ENCODE results near the gene HTATSF1. TPM values are rescaled to one million over a fixed set of nuclear protein-coding genes. Genes with fewer than 3 reads are reported as not detected.

HTATSF1 gene
- total RNA-seq, 1 donor from 2014 or later, result 41.7 TPM

GRCh38 chrX:136480383-136480782 lies 17.0 kb upstream of the HTATSF1 start:
- no peaks in the 10 kb centered on the region for H3K36me3 Mint-ChIP-seq

DNA sequence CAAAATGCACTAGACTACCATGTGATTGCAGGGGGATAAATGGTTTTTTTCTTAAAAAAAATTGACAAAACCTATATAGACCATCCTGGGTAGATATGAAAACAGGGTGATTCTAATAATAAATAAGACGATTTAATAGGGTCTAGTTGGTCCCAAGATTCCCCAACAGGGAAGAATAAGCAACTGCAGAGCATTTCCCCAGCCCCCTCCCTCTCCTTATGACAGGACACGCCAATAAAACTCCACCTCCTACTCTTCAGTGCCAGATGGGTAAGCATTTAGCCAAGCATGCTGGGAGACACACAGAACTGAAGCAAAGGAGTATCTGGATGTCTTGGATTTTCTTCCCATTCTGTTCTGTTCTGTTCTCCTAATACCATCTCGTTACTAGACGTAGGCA lies 9.7 kb upstream of the HTATSF1 start, which contains the start of gene BRS3:
BRS3 (plus strand) TSS at position 301 of the 400 bp plus-strand sequence. CDS start 168 bp downstream, outside the sequence.
- peaks cover 23% of the 10 kb centered on the region for H3K9me3 Mint-ChIP-seq
- H3K4me3 Mint-ChIP-seq, result no peak within 1 kb of the TSS
- DNase-seq (ENCODE audit: low spot score in 2 of 2, unreplicated experiment in 2 of 2), result no peak
- no peaks in the 10 kb centered on the region for H3K36me3 Mint-ChIP-seq
- no peak within 1 kb of the TSS for H3K27ac Mint-ChIP-seq
- no peak for TF ChIP-seq CTCF (IDR thresholded peaks at IDR 0.05; ENCODE audit: unreplicated experiment)
- H3K4me1 Mint-ChIP-seq, result no peaks in the 10 kb centered on the region
- peaks cover 74% of the 10 kb centered on the region for H3K27me3 Mint-ChIP-seq (ENCODE audit: low read depth)

More at GRCh38 chrX:136480383-136480782, 17.0 kb upstream of the HTATSF1 start:
- Mint-ChIP-seq H3K4me3 (no peak overlapping the region), H3K27ac (no peak overlapping the region), H3K4me1 (peaks cover 4% of the 10 kb centered on the region), H3K9me3 (peaks cover 26% of the 10 kb centered on the region), H3K27me3 (ENCODE audit: low read depth) (peaks cover 15% of the 10 kb centered on the region)
- DNase-seq (ENCODE audit: low spot score in 2 of 2, unreplicated experiment in 2 of 2), result no peak
- no peak for TF ChIP-seq CTCF (IDR thresholded peaks at IDR 0.05; ENCODE audit: unreplicated experiment)

DNA sequence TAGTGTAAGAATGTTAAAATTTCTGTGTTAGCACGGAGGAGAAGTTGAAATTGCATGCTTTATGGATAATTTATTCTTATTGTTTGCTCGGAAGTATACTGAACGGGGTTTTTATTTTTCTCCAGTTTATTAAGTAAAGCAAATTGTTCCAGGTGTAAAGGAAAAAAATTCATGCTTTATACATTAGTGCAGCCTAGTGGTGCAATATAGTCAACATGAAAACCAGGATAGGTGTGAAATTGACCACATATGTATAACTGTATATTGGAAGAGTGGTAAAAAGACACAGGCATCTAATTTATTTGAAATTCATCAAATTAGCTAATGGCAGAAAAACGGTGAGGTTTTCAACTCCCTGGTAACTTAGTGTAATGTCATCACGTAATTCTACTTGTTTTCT lies 8.7 kb upstream of the HTATSF1 start:
- peaks cover 16% of the 10 kb centered on the region for H3K9me3 Mint-ChIP-seq
- no peak for TF ChIP-seq CTCF (IDR thresholded peaks at IDR 0.05; ENCODE audit: unreplicated experiment)
- H3K36me3 Mint-ChIP-seq, result no peaks in the 10 kb centered on the region
- no peak for DNase-seq (ENCODE audit: low spot score in 2 of 2, unreplicated experiment in 2 of 2)
- no peak overlapping the region for H3K27ac Mint-ChIP-seq
- peaks cover 74% of the 10 kb centered on the region for H3K27me3 Mint-ChIP-seq (ENCODE audit: low read depth)
- no peaks in the 10 kb centered on the region for H3K4me1 Mint-ChIP-seq
- H3K4me3 Mint-ChIP-seq, result no peak overlapping the region

- Mint-ChIP-seq H3K4me3 (no peak overlapping the region), H3K36me3 (no peaks in the 10 kb centered on the region), H3K9me3 (peaks cover 7% of the 10 kb centered on the region), H3K4me1 (no peaks in the 10 kb centered on the region), H3K27ac (no peak overlapping the region), H3K27me3 (ENCODE audit: low read depth) (peaks cover 54% of the 10 kb centered on the region)
- DNase-seq (ENCODE audit: low spot score in 2 of 2, unreplicated experiment in 2 of 2), result no peak
- TF ChIP-seq CTCF (IDR thresholded peaks at IDR 0.05; ENCODE audit: unreplicated experiment), result no peak
These were observed 5.6 kb upstream of the HTATSF1 start for GRCh38 chrX:136491832-136492231.

DNA sequence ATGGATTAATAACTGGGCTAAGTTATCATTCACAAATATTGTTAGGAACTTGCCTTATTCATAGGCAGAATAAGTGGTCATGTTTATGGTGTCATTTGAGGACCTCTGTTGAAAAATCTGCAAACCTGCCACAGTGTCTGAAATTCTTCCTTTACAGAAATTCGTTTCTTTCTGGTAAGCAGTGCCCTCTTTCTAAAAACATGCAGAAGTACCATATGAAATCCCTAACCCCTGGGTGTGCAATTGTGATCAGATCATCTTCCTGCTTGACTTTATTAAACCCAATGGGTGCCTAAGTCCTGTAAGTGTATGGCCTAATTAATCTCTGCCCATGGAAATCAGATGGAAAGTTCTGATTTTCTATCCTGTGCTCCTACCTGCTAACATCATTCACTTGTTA lies 4.4 kb upstream of the HTATSF1 start:
- H3K9me3 Mint-ChIP-seq, result peaks cover 7% of the 10 kb centered on the region
- peaks cover 47% of the 10 kb centered on the region for H3K27me3 Mint-ChIP-seq (ENCODE audit: low read depth)
- no peak overlapping the region for H3K4me3 Mint-ChIP-seq
- peaks cover 2% of the 10 kb centered on the region for H3K36me3 Mint-ChIP-seq
- no peaks in the 10 kb centered on the region for H3K4me1 Mint-ChIP-seq
- no peak overlapping the region for H3K27ac Mint-ChIP-seq
- TF ChIP-seq CTCF (IDR thresholded peaks at IDR 0.05; ENCODE audit: unreplicated experiment), result no peak
- no peak for DNase-seq (ENCODE audit: low spot score in 2 of 2, unreplicated experiment in 2 of 2)

- H3K27ac Mint-ChIP-seq, result no peak overlapping the region
- peaks cover 18% of the 10 kb centered on the region for H3K9me3 Mint-ChIP-seq
- peaks cover 27% of the 10 kb centered on the region for H3K27me3 Mint-ChIP-seq (ENCODE audit: low read depth)
- no peak overlapping the region for H3K4me3 Mint-ChIP-seq
- DNase-seq (ENCODE audit: low spot score in 2 of 2, unreplicated experiment in 2 of 2), result no peak
- no peak for TF ChIP-seq CTCF (IDR thresholded peaks at IDR 0.05; ENCODE audit: unreplicated experiment)
- H3K4me1 Mint-ChIP-seq, result peaks cover 8% of the 10 kb centered on the region
- peaks cover 2% of the 10 kb centered on the region for H3K36me3 Mint-ChIP-seq
These were observed 2.3 kb upstream of the HTATSF1 start for GRCh38 chrX:136495043-136495442.

All from mesothelial cell of epicardium (in vitro differentiated cells).